Measurements from ENCODE around the gene PRDX2.

- TF ChIP-seq CTCF (IDR thresholded peaks at IDR 0.05) (no peak), EP300 (IDR thresholded peaks at IDR 0.05) (no peak), POLR2A (IDR thresholded peaks at IDR 0.05) (no peak)
Measured at GRCh38 chr19:12834976-12835757, 33.6 kb upstream of the PRDX2 start.
